ENCODE results near the gene DNPEP.

DNPEP gene

GRCh38 chr2:219388121-219388906 is 602 bp upstream of the DNPEP start:
- peak overlapping the region; percentile 37 for H3K4me3 ChIP-seq (ENCODE audit: low read depth, low read length)
- peak; percentile 37 for TF ChIP-seq CTCF (IDR thresholded peaks at IDR 0.05; ENCODE audit: low read depth, low read length)

GRCh38 chr2:219386532-219387280 is 1.0 kb downstream of the DNPEP start:
- TF ChIP-seq CTCF (IDR thresholded peaks at IDR 0.05; ENCODE audit: low read depth, low read length), result no peak
- peak overlapping the region; percentile 87 for H3K4me3 ChIP-seq (ENCODE audit: low read depth, low read length)

GRCh38 chr2:219385958-219386520 is 1.7 kb downstream of the DNPEP start:
- H3K4me3 ChIP-seq (ENCODE audit: low read depth, low read length), result no peak overlapping the region; the same call in 1 of the 2 replicates
- TF ChIP-seq CTCF (IDR thresholded peaks at IDR 0.05; ENCODE audit: low read depth, low read length), result no peak

GRCh38 chr2:219384859-219385258 is 2.9 kb downstream of the DNPEP start:
- TF ChIP-seq CTCF (IDR thresholded peaks at IDR 0.05; ENCODE audit: low read depth, low read length), result no peak
- H3K4me3 ChIP-seq (ENCODE audit: low read depth, low read length), result no peak overlapping the region

- no peak for TF ChIP-seq CTCF (IDR thresholded peaks at IDR 0.05; ENCODE audit: low read depth, low read length)
- H3K4me3 ChIP-seq (ENCODE audit: low read depth, low read length), result no peak overlapping the region
Measured at GRCh38 chr2:219384083-219384713, 3.5 kb downstream of the DNPEP start.

GRCh38 chr2:219381448-219381847 is 6.3 kb downstream of the DNPEP start:
- H3K4me3 ChIP-seq (ENCODE audit: low read depth, low read length), result no peak overlapping the region
- no peak for TF ChIP-seq CTCF (IDR thresholded peaks at IDR 0.05; ENCODE audit: low read depth, low read length)

Data from WI38 (cell line).